ENCODE data around the gene WDR62.

- TF ChIP-seq SPI1 (IDR thresholded peaks at IDR 0.05; ENCODE audit: borderline replicate concordance, low read depth) = no peak
- TF ChIP-seq REST (IDR thresholded peaks at IDR 0.05; ENCODE audit: insufficient replicate concordance, low read depth) = no peak
- no peak for TF ChIP-seq CTCF (IDR thresholded peaks at IDR 0.05; ENCODE audit: insufficient read depth, low read length)
- no peak for TF ChIP-seq POLR2AphosphoS5 (IDR thresholded peaks at IDR 0.05; ENCODE audit: low read depth)
- TF ChIP-seq GABPA (IDR thresholded peaks at IDR 0.05; ENCODE audit: low read depth) = no peak
Observed at GRCh38 chr19:36061367-36061766, 6.7 kb downstream of the WDR62 start.
